ENCODE data around the gene CYYR1.

- TF ChIP-seq CTCF (IDR thresholded peaks at IDR 0.05; ENCODE audit: low read depth, low read length, missing input control) (no peak), RAD21 (IDR thresholded peaks at IDR 0.05) (no peak)
These were observed 60.4 kb downstream of the CYYR1 start for GRCh38 chr21:26512664-26513063.

Data from liver (tissue), 3 donors.